ENCODE data around the gene PRTFDC1. TPM values are rescaled to one million over a fixed set of nuclear protein-coding genes. Genes with fewer than 3 reads are reported as not detected.

The PRTFDC1 gene
- total RNA-seq, 2 donors from 2014 or later = 0.80 to 2.0 TPM

DNA sequence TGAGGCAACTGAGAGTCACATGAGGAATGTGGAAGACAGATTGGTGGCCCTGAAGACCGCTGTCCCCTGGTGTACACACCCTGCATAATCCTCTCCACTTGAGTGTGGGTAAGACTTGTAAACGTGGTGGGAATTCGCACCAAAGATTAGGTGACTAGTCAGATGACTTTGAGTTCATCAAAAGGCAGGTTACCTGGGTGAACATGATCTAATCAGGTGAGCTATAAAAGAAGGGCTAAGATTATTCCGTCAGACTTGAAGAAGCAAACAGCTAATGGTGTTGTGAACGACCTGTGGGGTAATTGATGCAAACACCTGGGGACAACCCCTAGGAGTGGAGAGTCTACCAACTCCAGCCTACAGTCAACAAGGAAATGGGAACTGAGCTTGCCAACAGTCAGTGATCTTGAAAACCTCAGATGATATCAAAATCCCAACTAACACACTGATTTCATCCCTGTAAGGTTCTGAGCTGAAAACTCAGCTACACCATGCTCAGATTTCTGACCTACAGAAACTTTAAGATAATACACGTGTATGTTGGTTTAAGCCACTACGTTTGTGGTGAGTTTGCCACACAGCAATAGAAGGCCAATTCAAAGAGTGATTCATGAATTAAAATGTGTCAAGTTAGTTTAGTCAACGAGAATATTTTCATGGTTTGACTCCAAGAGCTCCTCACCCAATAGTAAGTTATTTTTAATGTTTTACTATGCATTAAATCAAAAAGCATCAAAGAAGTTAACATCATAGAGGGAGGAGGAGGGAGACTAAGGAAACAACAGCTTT, 16.7 kb downstream of the PRTFDC1 start:
- H3K36me3 ChIP-seq = no peaks in the 10 kb centered on the region
- WGBS = 77% methylated on average over 8 of the region's 8 CpGs
- TF ChIP-seq POLR2A (IDR thresholded peaks at IDR 0.05) = no peak
- TF ChIP-seq, protein P1, sequence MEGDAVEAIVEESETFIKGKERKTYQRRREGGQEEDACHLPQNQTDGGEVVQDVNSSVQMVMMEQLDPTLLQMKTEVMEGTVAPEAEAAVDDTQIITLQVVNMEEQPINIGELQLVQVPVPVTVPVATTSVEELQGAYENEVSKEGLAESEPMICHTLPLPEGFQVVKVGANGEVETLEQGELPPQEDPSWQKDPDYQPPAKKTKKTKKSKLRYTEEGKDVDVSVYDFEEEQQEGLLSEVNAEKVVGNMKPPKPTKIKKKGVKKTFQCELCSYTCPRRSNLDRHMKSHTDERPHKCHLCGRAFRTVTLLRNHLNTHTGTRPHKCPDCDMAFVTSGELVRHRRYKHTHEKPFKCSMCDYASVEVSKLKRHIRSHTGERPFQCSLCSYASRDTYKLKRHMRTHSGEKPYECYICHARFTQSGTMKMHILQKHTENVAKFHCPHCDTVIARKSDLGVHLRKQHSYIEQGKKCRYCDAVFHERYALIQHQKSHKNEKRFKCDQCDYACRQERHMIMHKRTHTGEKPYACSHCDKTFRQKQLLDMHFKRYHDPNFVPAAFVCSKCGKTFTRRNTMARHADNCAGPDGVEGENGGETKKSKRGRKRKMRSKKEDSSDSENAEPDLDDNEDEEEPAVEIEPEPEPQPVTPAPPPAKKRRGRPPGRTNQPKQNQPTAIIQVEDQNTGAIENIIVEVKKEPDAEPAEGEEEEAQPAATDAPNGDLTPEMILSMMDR (IDR thresholded peaks at IDR 0.05) = no peak
- TF ChIP-seq POLR2AphosphoS5 (IDR thresholded peaks at IDR 0.05) = no peak
- no peak overlapping the region for H3K27ac ChIP-seq
- H3K4me1 ChIP-seq (replicated peaks) = no peaks in the 10 kb centered on the region
- H3K4me3 ChIP-seq = no peak overlapping the region
- no peaks in the 10 kb centered on the region for H3K27me3 ChIP-seq (replicated peaks; ENCODE audit: insufficient read depth)
- intact Hi-C loops (cut with DNase I) = no loop called here
- no peaks in the 10 kb centered on the region for H3K9me3 ChIP-seq
- no peak for DNase-seq (ENCODE audit: low spot score)

GRCh38 chr10:24931236-24931635, 21.2 kb downstream of the PRTFDC1 start:
- TF ChIP-seq, protein P1 (IDR thresholded peaks at IDR 0.05) = no peak
- no peak for TF ChIP-seq POLR2A (IDR thresholded peaks at IDR 0.05)
- no peak for TF ChIP-seq POLR2AphosphoS5 (IDR thresholded peaks at IDR 0.05)
- no peak overlapping the region for H3K27ac ChIP-seq
- H3K9me3 ChIP-seq = no peaks in the 10 kb centered on the region
- 89% methylated on average over 1 of the region's 1 CpG for WGBS
- H3K36me3 ChIP-seq = no peaks in the 10 kb centered on the region
- intact Hi-C loops (cut with DNase I) = no loop called here
- no peak for DNase-seq (ENCODE audit: low spot score)
- H3K27me3 ChIP-seq (replicated peaks; ENCODE audit: insufficient read depth) = no peaks in the 10 kb centered on the region
- no peaks in the 10 kb centered on the region for H3K4me1 ChIP-seq (replicated peaks)
- no peak overlapping the region for H3K4me3 ChIP-seq

DNA sequence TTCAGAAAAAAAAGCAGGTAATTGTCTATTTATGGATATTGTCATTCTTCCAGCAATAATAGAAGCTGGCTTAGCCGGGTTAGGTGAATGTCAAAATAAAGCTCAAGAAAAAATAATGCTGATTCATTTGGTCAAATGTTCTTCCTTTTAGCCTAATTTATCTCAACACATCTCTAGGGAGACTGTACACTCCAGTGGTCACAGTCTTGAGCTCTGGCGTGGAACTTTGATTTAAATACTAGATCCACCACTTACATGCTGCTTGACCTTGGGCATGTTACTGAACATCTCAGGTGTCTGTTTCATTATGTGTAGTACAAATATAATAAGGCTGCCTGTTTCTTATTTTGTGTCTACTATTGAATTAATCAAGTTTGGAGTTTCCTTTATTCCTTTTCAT, 22.0 kb downstream of the PRTFDC1 start:
- Histone ChIP-seq H3K4me1 (replicated peaks) (no peaks in the 10 kb centered on the region), H3K9me3 (no peaks in the 10 kb centered on the region), H3K27ac (no peak overlapping the region), H3K4me3 (no peak overlapping the region), H3K36me3 (no peaks in the 10 kb centered on the region), H3K27me3 (replicated peaks; ENCODE audit: insufficient read depth) (no peaks in the 10 kb centered on the region)
- WGBS = 80% methylated on average over 2 of the region's 2 CpGs
- no peak for DNase-seq (ENCODE audit: low spot score)
- TF ChIP-seq, protein P1 (IDR thresholded peaks at IDR 0.05) = no peak
- TF ChIP-seq POLR2AphosphoS5 (IDR thresholded peaks at IDR 0.05) (no peak), POLR2A (IDR thresholded peaks at IDR 0.05) (no peak)
- intact Hi-C loops (cut with DNase I) = no loop called here

- Histone ChIP-seq H3K4me1 (replicated peaks) (no peaks in the 10 kb centered on the region), H3K27me3 (replicated peaks; ENCODE audit: insufficient read depth) (no peaks in the 10 kb centered on the region), H3K9me3 (no peaks in the 10 kb centered on the region), H3K27ac (no peak overlapping the region), H3K4me3 (no peak overlapping the region), H3K36me3 (no peaks in the 10 kb centered on the region)
- 100% methylated on average over 4 of the region's 4 CpGs for WGBS
- DNase-seq (ENCODE audit: low spot score) = no peak
- TF ChIP-seq, protein P1 (IDR thresholded peaks at IDR 0.05) = no peak
- no peak for TF ChIP-seq POLR2AphosphoS5 (IDR thresholded peaks at IDR 0.05)
- no peak for TF ChIP-seq POLR2A (IDR thresholded peaks at IDR 0.05)
- intact Hi-C loops (cut with DNase I) = no loop called here
Measured at GRCh38 chr10:24929904-24930303, 22.5 kb downstream of the PRTFDC1 start.

DNA sequence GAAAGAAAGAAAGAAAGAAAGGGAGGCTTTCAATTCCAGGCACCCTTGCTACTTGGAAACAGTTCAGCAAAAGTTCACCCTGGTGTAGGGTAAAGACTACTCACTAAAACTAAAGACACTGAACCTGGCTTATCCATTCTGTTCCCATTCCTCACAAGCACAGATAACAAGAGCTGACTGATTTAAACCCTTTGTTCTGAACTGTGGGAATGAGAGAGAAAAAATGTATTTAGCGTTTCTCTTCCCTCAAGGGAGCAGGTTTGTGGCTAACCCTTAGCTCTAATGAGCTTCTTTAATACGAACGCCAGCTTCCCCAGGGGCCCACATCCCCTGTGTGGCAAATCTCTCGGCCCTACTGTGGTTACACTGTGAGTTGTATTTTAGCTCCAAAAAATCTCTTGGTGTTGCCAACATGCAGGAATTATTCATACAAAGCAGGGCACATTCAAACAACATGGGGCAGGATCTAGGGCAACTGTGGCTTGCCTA, 23.3 kb downstream of the PRTFDC1 start:
- no peak for DNase-seq (ENCODE audit: low spot score)
- Histone ChIP-seq H3K36me3 (no peaks in the 10 kb centered on the region), H3K4me3 (no peak overlapping the region), H3K27me3 (replicated peaks; ENCODE audit: insufficient read depth) (no peaks in the 10 kb centered on the region), H3K9me3 (no peaks in the 10 kb centered on the region), H3K27ac (no peak overlapping the region), H3K4me1 (replicated peaks) (no peaks in the 10 kb centered on the region)
- intact Hi-C loops (cut with DNase I) = no loop called here
- TF ChIP-seq, protein P1 (IDR thresholded peaks at IDR 0.05) = no peak
- TF ChIP-seq POLR2AphosphoS5 (IDR thresholded peaks at IDR 0.05) = no peak
- TF ChIP-seq POLR2A (IDR thresholded peaks at IDR 0.05) = no peak
- 69% methylated on average over 4 of the region's 4 CpGs for WGBS
